HepG2 (cell line): ENCODE measurements around the gene NTPCR.

Experiments used
- FLYWCH1 ChIP-seq: sonication (generic); formaldehyde crosslinking; IDR thresholded peaks from 2 replicates; pipeline ENCODE4 v1.8.1; 2023; ENCODE audit warnings: mild to moderate bottlenecking, missing genetic modification reagents
- MYC ChIP-seq: sonication (generic); formaldehyde crosslinking; IDR thresholded peaks from 2 replicates; pipeline ENCODE4 v1.9.0; 2021; ENCODE audit warnings: missing genetic modification reagents, borderline replicate concordance
- POLR2AphosphoS5 ChIP-seq: IDR thresholded peaks from 2 replicates; pipeline ENCODE4 v1.6.1; 2012; ENCODE audit warnings: low read depth, low read length
- TBL1XR1 ChIP-seq: fragments of 150-350 bp; IDR thresholded peaks from 2 replicates; pipeline ENCODE4 v1.6.1; 2014; ENCODE audit warnings: borderline replicate concordance, low read length; ENCODE audit not compliant: partially characterized antibody
- ZNF121 ChIP-seq: sonication (generic); formaldehyde crosslinking; IDR thresholded peaks from 2 replicates; pipeline ENCODE4 v1.5.0; 2020; ENCODE audit warnings: mild to moderate bottlenecking, missing genetic modification reagents
- TF ChIP-seq, protein P1 (sequence below): IDR thresholded peaks from 2 replicates; pipeline ENCODE4 v1.6.1; 2016

- TF ChIP-seq ZNF121 (CRISPR knock-in tag) (no peak), TBL1XR1 (no peak), POLR2AphosphoS5 (no peak), MYC (CRISPR knock-in tag) (no peak), FLYWCH1 (CRISPR knock-in tag) (no peak)
- TF ChIP-seq, protein P1, sequence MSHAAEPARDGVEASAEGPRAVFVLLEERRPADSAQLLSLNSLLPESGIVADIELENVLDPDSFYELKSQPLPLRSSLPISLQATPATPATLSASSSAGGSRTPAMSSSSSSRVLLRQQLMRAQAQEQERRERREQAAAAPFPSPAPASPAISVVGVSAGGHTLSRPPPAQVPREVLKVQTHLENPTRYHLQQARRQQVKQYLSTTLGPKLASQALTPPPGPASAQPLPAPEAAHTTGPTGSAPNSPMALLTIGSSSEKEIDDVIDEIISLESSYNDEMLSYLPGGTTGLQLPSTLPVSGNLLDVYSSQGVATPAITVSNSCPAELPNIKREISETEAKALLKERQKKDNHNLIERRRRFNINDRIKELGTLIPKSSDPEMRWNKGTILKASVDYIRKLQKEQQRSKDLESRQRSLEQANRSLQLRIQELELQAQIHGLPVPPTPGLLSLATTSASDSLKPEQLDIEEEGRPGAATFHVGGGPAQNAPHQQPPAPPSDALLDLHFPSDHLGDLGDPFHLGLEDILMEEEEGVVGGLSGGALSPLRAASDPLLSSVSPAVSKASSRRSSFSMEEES, result no peak
Observed at GRCh38 chr1:233006108-233006507, 55.7 kb downstream of the NTPCR start.
